ENCODE measurements around the gene SLK.

SLK gene

GRCh38 chr10:103986360-103986759, 19.4 kb downstream of the SLK start:
- no peak for DNase-seq (ENCODE audit: low read depth in 1 of 2, low spot score in 1 of 2)

GRCh38 chr10:103990121-103990520, 23.2 kb downstream of the SLK start:
- DNase-seq (ENCODE audit: low read depth in 1 of 2, low spot score in 1 of 2) = no peak

- DNase-seq (ENCODE audit: low read depth in 1 of 2, low spot score in 1 of 2) = no peak
Observed at GRCh38 chr10:103990531-103990930, 23.6 kb downstream of the SLK start.

GRCh38 chr10:103991393-103992128, 24.6 kb downstream of the SLK start:
- DNase-seq (ENCODE audit: low read depth in 1 of 2, low spot score in 1 of 2) = no peak

- DNase-seq (ENCODE audit: low read depth in 1 of 2, low spot score in 1 of 2) = no peak
Observed at GRCh38 chr10:103995134-103995533, 28.2 kb downstream of the SLK start.

GRCh38 chr10:103998805-103999204, 31.9 kb downstream of the SLK start:
- DNase-seq (ENCODE audit: low read depth in 1 of 2, low spot score in 1 of 2) = no peak

- no peak for DNase-seq (ENCODE audit: low read depth in 1 of 2, low spot score in 1 of 2)
Observed at GRCh38 chr10:104002911-104003310, 36.0 kb downstream of the SLK start.

- DNase-seq (ENCODE audit: low read depth in 1 of 2, low spot score in 1 of 2) = no peak
Observed at GRCh38 chr10:104005172-104005863, 38.4 kb downstream of the SLK start.

- DNase-seq (ENCODE audit: low read depth in 1 of 2, low spot score in 1 of 2) = no peak
Observed at GRCh38 chr10:104011904-104012303, 45.0 kb downstream of the SLK start.

GRCh38 chr10:104013489-104013888, 46.5 kb downstream of the SLK start:
- DNase-seq (ENCODE audit: low read depth in 1 of 2, low spot score in 1 of 2) = no peak

GRCh38 chr10:104014176-104014575, 47.2 kb downstream of the SLK start:
- DNase-seq (ENCODE audit: low read depth in 1 of 2, low spot score in 1 of 2) = no peak

GRCh38 chr10:104016661-104017060, 49.7 kb downstream of the SLK start:
- DNase-seq (ENCODE audit: low read depth in 1 of 2, low spot score in 1 of 2) = no peak

- DNase-seq (ENCODE audit: low read depth in 1 of 2, low spot score in 1 of 2) = no peak
Observed at GRCh38 chr10:104018471-104018870, 51.5 kb downstream of the SLK start.

- DNase-seq (ENCODE audit: low read depth in 1 of 2, low spot score in 1 of 2) = no peak
Observed at GRCh38 chr10:104020020-104020419, 53.1 kb downstream of the SLK start.

GRCh38 chr10:104021246-104021645, 54.3 kb downstream of the SLK start:
- DNase-seq (ENCODE audit: low read depth in 1 of 2, low spot score in 1 of 2) = no peak

GRCh38 chr10:104022026-104022425, 55.1 kb downstream of the SLK start:
- no peak for DNase-seq (ENCODE audit: low read depth in 1 of 2, low spot score in 1 of 2)

- DNase-seq (ENCODE audit: low read depth in 1 of 2, low spot score in 1 of 2) = no peak
Observed at GRCh38 chr10:104025524-104025923, 58.6 kb downstream of the SLK start.

- no peak for DNase-seq (ENCODE audit: low read depth in 1 of 2, low spot score in 1 of 2)
Observed at GRCh38 chr10:104026762-104027161, 59.8 kb downstream of the SLK start.

GRCh38 chr10:104028146-104028545, 61.2 kb downstream of the SLK start:
- no peak for DNase-seq (ENCODE audit: low read depth in 1 of 2, low spot score in 1 of 2)

GRCh38 chr10:104028823-104029520, 62.0 kb downstream of the SLK start:
- DNase-seq (ENCODE audit: low read depth in 1 of 2, low spot score in 1 of 2) = no peak

GRCh38 chr10:104029521-104029860, 62.6 kb downstream of the SLK start:
- DNase-seq (ENCODE audit: low read depth in 1 of 2, low spot score in 1 of 2) = no peak

GRCh38 chr10:104031631-104032030, 64.7 kb downstream of the SLK start:
- DNase-seq (ENCODE audit: low read depth in 1 of 2, low spot score in 1 of 2) = no peak
